Endothelial cell of umbilical vein (primary cell): ENCODE measurements around the gene FANCE. TPM values are rescaled to one million over a fixed set of nuclear protein-coding genes. Genes with fewer than 3 reads are reported as not detected.

Source experiments
- BruUV-seq: library from RNA; stranded (reverse); fragments of 400-500 nt; replicated peaks from 2 replicates; lab custom pipeline; 2021; lab: Mats Ljungman, UMichigan
- CTCF ChIA-PET: fragments of 300-600, 350-600 bp; sonication (Branson Sonifier 250); formaldehyde crosslinking; loops from one replicate; lab custom pipeline; 2021; ENCODE audit warnings: antibody characterized with exemption, inconsistent platforms; lab: Charles Lee
- POLR2A ChIA-PET: fragments of 300-600, 350-600 bp; sonication (Branson Sonifier 250); formaldehyde crosslinking; loops from one replicate; lab custom pipeline; 2021; ENCODE audit warnings: antibody characterized with exemption, inconsistent platforms; lab: Charles Lee
- DNase-seq: peaks from one replicate; pipeline ENCODE4 v3.0.0-alpha.2; 2011; ENCODE audit warnings: low read depth, low spot score
- FAIRE-seq: peaks from 2 replicates; lab custom pipeline; 2011; peaks lifted over from hg19 to GRCh38; lab: Jason Lieb, UNC
- H2AFZ ChIP-seq: 2 replicates; pipeline ENCODE4 v1.6.0; 2012; ENCODE audit warnings: low read depth, low read length, control low read depth, inconsistent platforms
- H3K27ac ChIP-seq: 2 replicates; pipeline ENCODE4 v1.5.1; 2011; ENCODE audit warnings: low read depth, mild to moderate bottlenecking, control low read depth, low read length, moderate library complexity; ENCODE audit not compliant: insufficient read depth
- H3K27me3 ChIP-seq, 2 experiments: 2 replicates each; pipeline versions ENCODE4 v1.6.0 to v1.6.1; 2011; ENCODE audit warnings: low read length in 2 of 2, mixed read lengths in 1 of 2; ENCODE audit not compliant: control insufficient read depth in 2 of 2, insufficient read depth in 2 of 2
- H3K36me3 ChIP-seq, 2 experiments: 2 replicates in 1 of 2; 3 replicates in 1 of 2; pipeline ENCODE4 v1.5.1; 2011; ENCODE audit warnings: low read length in 2 of 2, mild to moderate bottlenecking in 1 of 2, moderate library complexity in 1 of 2; ENCODE audit not compliant: control insufficient read depth in 2 of 2, insufficient read depth in 2 of 2; ENCODE audit errors: extremely low read depth in 1 of 2
- H3K4me1 ChIP-seq: 3 replicates; pipeline ENCODE4 v1.5.1; 2011; ENCODE audit warnings: mild to moderate bottlenecking, low read length; ENCODE audit not compliant: control insufficient read depth, insufficient read depth; ENCODE audit errors: extremely low read depth
- H3K4me2 ChIP-seq: 2 replicates; pipeline ENCODE4 v1.6.1; 2011; ENCODE audit warnings: low read length, control low read depth, mixed read lengths; ENCODE audit not compliant: insufficient read depth
- H3K4me3 ChIP-seq, 3 experiments: fragments of 200-600 bp in 1 of 3; sonication (generic), shearing (Covaris generic) in 1 of 3; replicated peaks in 1 of 3; 2 replicates each; pipeline ENCODE4 v1.5.1; 2011 to 2016; ENCODE audit warnings: control low read depth in 3 of 3, low read length in 3 of 3, mild to moderate bottlenecking in 2 of 3, inconsistent platforms in 1 of 3, low read depth in 1 of 3, moderate library complexity in 1 of 3; ENCODE audit not compliant: insufficient read depth in 1 of 3
- H3K79me2 ChIP-seq: 2 replicates; pipeline ENCODE4 v1.6.0; 2012; ENCODE audit warnings: low read length, inconsistent platforms; ENCODE audit not compliant: control insufficient read depth, insufficient read depth
- H3K9ac ChIP-seq: replicated peaks from 2 replicates; pipeline ENCODE3; 2011; ENCODE audit warnings: low read length, control low read depth; ENCODE audit not compliant: insufficient read depth; ENCODE audit errors: extremely low read depth
- H3K9me1 ChIP-seq: replicated peaks from 3 replicates; pipeline ENCODE4 v1.6.0; 2011; ENCODE audit warnings: mild to moderate bottlenecking, low read length; ENCODE audit not compliant: control insufficient read depth, insufficient read depth; ENCODE audit errors: extremely low read depth
- H3K9me3 ChIP-seq: replicated peaks from 2 replicates; pipeline ENCODE4 v1.5.1; 2012; ENCODE audit warnings: low read length, inconsistent platforms; ENCODE audit not compliant: control insufficient read depth, insufficient read depth
- H4K20me1 ChIP-seq: replicated peaks from 2 replicates; pipeline ENCODE3; 2011; ENCODE audit warnings: mild to moderate bottlenecking, low read length; ENCODE audit not compliant: control insufficient read depth, insufficient read depth; ENCODE audit errors: extremely low read depth
- GATA2 ChIP-seq: IDR thresholded peaks from 2 replicates; pipeline ENCODE4 v1.7.0; 2011; ENCODE audit warnings: low read depth, mild to moderate bottlenecking, moderate library complexity, mixed read lengths, low read length; ENCODE audit not compliant: insufficient read length, insufficient read depth
- JUN ChIP-seq: IDR thresholded peaks from 2 replicates; pipeline ENCODE4 v1.6.1; 2011; ENCODE audit warnings: borderline replicate concordance, low read depth; ENCODE audit not compliant: insufficient read length, insufficient read depth
- POLR2AphosphoS5 ChIP-seq: IDR thresholded peaks from 2 replicates; pipeline ENCODE4 v1.6.1; 2012; ENCODE audit warnings: low read depth, mild to moderate bottlenecking, control low read depth, low read length, moderate library complexity; ENCODE audit not compliant: insufficient read depth
- dilution Hi-C: fragments of 300-500 bp; cut with MboI; formaldehyde crosslinking; loops from one replicate; pipeline ENCODE4 v1.15.0; 2019; ENCODE audit warnings: low sequenced_read_pairs; ENCODE audit not compliant: extremely low pct_ligation_motif_present
- intact Hi-C: fragments of 100-400 bp; cut with micrococcal nuclease; formaldehyde crosslinking; loops from one replicate; pipeline ENCODE4 v1.10.0; 2022
- polyA plus RNA-seq, 4 experiments: library from polyadenylated mRNA; depleted of rRNA in 3 of 4; stranded (reverse) in 3 of 4; unstranded in 1 of 4; fragments of >200 nt; gene quantifications; 2 replicates each; pipeline versions ENCODE4 v1.2.1 to v1.2.3, GENCODE V29; 2011 to 2012; ENCODE audit warnings: missing spikeins in 1 of 4
- total RNA-seq: library from RNA; stranded (reverse); gene quantifications from 2 replicates; pipeline ENCODE4 v1.2.3, GENCODE V29; 2021
- TF ChIP-seq, protein P1 (sequence below), 2 donors: IDR thresholded peaks; 1 replicate in 1 of 2; 2 replicates in 1 of 2; pipeline ENCODE4 v1.5.1; 2011; ENCODE audit warnings: low read length in 2 of 2, mild to moderate bottlenecking in 2 of 2, moderate library complexity in 2 of 2, control low read depth in 1 of 2, inconsistent platforms in 1 of 2, low read depth in 1 of 2; ENCODE audit not compliant: insufficient read depth in 1 of 2; ENCODE audit errors: extremely low read depth in 1 of 2
- TF ChIP-seq, protein P2 (sequence below): IDR thresholded peaks from 2 replicates; pipeline ENCODE4 v1.6.1; 2011; ENCODE audit not compliant: insufficient read depth, insufficient read length

Gene FANCE
- total and polyA plus RNA-seq, 2 donors (not counting 3 experiments of a cell fraction or from before 2014, with no cell fraction given) = 9.1 to 12.7 TPM

DNA sequence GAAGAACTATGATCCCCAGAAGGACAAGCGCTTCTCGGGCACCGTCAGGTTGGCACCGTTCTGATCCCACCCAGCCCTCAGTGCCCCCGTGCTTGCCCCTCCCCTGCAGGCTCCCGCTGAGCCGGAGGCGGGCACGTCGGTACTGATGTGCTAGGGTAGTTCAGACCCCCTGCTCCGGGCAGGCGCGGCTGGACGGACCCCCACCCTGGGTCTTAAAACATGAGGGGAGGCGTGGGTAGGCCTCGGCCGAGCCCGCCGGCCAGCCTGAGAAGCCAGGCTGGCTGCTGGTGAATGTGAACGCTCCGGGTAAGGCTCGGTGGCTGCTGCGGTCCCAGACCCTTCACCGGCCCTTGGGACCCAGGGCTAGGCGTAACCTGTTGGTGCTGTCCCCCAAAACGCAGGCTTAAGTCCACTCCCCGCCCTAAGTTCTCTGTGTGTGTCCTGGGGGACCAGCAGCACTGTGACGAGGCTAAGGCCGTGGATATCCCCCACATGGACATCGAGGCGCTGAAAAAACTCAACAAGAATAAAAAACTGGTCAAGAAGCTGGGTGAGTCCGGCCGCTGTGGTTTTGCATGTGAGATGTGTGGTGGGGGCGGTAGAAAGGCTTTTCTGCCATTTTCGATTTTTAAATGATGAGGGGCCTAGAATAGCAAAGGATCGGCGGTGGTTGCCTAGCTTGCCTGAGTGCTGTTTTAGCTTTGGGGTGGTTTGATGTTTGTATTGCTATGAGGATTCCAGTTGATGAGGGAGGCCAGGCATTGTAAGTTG lies 17.0 kb downstream of the FANCE start:
- Histone ChIP-seq H3K27ac (peak overlapping the region; percentile 76), H4K20me1 (peaks cover 12% of the 10 kb centered on the region), H3K27me3 (no peaks in the 10 kb centered on the region), H3K4me1 (peaks cover 26% of the 10 kb centered on the region), H3K9me1 (no peaks in the 10 kb centered on the region), H3K9ac (peak overlapping the region; percentile 94), H3K4me3 (peak overlapping the region; percentile 69 to 95 (median 92)), H2AFZ (no peak overlapping the region), H3K4me2 (peak overlapping the region; percentile 96), H3K79me2 (peaks cover 33% of the 10 kb centered on the region), H3K9me3 (no peaks in the 10 kb centered on the region), H3K36me3 (peaks cover 10 to 13% of the 10 kb centered on the region in 2 experiments)
- intact Hi-C loops = loop anchor here (1.0 to 2.0 kb wide), 4 partner anchors 17 to 172 kb away; partner anchors contain the start of genes DEF6, FANCE and PPARD
- TF ChIP-seq, protein P1, sequence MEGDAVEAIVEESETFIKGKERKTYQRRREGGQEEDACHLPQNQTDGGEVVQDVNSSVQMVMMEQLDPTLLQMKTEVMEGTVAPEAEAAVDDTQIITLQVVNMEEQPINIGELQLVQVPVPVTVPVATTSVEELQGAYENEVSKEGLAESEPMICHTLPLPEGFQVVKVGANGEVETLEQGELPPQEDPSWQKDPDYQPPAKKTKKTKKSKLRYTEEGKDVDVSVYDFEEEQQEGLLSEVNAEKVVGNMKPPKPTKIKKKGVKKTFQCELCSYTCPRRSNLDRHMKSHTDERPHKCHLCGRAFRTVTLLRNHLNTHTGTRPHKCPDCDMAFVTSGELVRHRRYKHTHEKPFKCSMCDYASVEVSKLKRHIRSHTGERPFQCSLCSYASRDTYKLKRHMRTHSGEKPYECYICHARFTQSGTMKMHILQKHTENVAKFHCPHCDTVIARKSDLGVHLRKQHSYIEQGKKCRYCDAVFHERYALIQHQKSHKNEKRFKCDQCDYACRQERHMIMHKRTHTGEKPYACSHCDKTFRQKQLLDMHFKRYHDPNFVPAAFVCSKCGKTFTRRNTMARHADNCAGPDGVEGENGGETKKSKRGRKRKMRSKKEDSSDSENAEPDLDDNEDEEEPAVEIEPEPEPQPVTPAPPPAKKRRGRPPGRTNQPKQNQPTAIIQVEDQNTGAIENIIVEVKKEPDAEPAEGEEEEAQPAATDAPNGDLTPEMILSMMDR (IDR thresholded peaks at IDR 0.05; ENCODE audit: extremely low read depth in 1 of 2, insufficient read depth in 1 of 2, low read depth in 1 of 2, low read length in 2 of 2) = no peak
- TF ChIP-seq GATA2 (no peak), POLR2AphosphoS5 (no peak), JUN (no peak)
- TF ChIP-seq, protein P2, sequence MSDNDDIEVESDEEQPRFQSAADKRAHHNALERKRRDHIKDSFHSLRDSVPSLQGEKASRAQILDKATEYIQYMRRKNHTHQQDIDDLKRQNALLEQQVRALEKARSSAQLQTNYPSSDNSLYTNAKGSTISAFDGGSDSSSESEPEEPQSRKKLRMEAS = no peak
- FAIRE-seq = no peak
- BruUV-seq = no TSS peak
- dilution Hi-C loops = no loop called here
- POLR2A ChIA-PET = interaction anchor here (1.3 kb wide), 1 partner anchor 127 kb away, joined by 3 read pairs; the partner anchor contains the start of gene PPARD
- CTCF ChIA-PET = interaction anchor here (0.8 to 2.8 kb wide), 4 partner anchors 12 to 176 kb away, joined by 3 to 26 read pairs (median 8); partner anchors contain the start of genes FANCE and PPARD
- DNase-seq = no peak
